Testis (tissue), 2 donors: ENCODE measurements around the gene NUDC.

Experiments used
- CTCF ChIP-seq, 3 experiments: fragments of 450-650 bp in 2 of 3; fragments of 200-600 bp in 1 of 3; sonication (generic) in 1 of 3; IDR thresholded peaks; one replicate each; pipeline ENCODE4 v1.5.1; 2016 to 2019; ENCODE audit warnings: antibody characterized with exemption in 3 of 3, mild to moderate bottlenecking in 2 of 3, moderate library complexity in 1 of 3
- POLR2A ChIP-seq: fragments of 450-650 bp; IDR thresholded peaks from one replicate; pipeline ENCODE4 v1.6.1; 2017; ENCODE audit warnings: antibody characterized with exemption, mild to moderate bottlenecking, moderate library complexity

DNA sequence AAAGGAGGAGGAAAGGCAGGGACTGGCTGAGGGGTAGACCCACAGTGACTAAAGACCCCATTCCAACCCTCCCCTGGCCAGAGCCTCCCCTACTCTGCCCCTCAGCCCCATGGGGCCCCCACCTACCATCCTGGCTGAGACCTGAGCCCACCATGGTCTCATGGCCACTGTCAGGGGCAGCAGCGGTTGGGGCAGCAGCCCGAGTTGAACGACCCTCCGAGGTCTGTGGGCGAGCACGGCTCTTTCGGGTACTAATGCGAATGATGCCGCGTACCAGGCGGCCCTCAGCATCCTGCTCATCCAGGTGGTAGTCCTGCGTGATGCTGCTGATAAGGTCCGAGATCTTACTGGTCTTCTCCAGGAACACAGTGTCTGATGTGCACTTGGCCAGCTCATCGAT, 29.7 kb downstream of the NUDC start:
- TF ChIP-seq POLR2A (no peak), CTCF (IDR thresholded peaks at IDR 0.05) (no peak)
